ENCODE data around the gene PDZD2.
"Not testable (repeated sequence)": the region's sequence is repeated elsewhere in the genome, so short reads cannot be mapped to it uniquely, and the experiment has no call there.

Gene PDZD2

DNA sequence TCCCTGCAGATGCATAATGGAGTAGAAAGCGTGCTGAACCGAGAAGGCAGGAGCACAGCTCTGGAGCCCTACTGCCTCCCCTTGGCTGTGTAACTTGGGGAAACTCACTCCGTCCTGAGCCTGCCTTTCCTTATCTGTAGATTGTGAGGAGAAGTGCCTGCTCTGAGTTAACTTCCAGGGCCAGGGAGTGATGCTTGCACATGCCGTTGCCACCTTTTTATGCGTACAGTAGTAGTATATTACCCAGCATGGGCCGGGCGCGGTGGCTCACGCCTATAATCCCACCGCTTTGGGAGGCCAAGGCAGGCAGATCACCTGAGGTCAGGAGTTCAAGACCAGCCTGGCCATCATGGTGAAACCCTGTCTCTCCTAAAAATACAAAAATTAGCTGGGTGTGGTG lies 87.1 kb downstream of the PDZD2 start:
- no peaks in the 10 kb centered on the region for H3K27me3 Mint-ChIP-seq (ENCODE audit: low read depth)
- no peaks in the 10 kb centered on the region for H3K9me3 Mint-ChIP-seq
- no peak overlapping the region for H3K27ac Mint-ChIP-seq
- no peaks in the 10 kb centered on the region for H3K36me3 Mint-ChIP-seq (ENCODE audit: low read depth)
- H3K4me3 Mint-ChIP-seq: no peak overlapping the region
- no peaks in the 10 kb centered on the region for H3K4me1 Mint-ChIP-seq (ENCODE audit: low read depth)

DNA sequence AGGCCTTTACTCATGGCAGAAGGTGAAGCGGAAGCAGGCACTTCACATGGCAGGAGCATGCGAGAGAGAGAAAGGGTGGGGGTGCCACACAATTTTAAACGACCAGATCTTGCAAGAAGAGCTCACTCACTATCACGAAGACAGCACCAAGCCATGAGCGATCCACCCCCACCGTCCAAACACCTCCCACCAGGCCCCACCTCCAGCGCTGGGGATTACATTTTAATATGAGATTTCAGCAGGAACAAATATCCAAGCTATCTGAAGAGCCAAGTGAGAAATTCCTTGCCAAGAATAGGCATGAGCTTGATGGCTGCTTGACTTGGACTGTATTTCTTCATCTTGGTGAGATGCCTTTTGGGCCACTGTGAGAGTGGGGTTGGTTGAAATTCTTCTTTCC lies 88.0 kb downstream of the PDZD2 start:
- Mint-ChIP-seq H3K4me1 (ENCODE audit: low read depth) (no peaks in the 10 kb centered on the region), H3K27me3 (ENCODE audit: low read depth) (no peaks in the 10 kb centered on the region), H3K36me3 (ENCODE audit: low read depth) (no peaks in the 10 kb centered on the region), H3K9me3 (no peaks in the 10 kb centered on the region), H3K27ac (no peak overlapping the region), H3K4me3 (no peak overlapping the region)

DNA sequence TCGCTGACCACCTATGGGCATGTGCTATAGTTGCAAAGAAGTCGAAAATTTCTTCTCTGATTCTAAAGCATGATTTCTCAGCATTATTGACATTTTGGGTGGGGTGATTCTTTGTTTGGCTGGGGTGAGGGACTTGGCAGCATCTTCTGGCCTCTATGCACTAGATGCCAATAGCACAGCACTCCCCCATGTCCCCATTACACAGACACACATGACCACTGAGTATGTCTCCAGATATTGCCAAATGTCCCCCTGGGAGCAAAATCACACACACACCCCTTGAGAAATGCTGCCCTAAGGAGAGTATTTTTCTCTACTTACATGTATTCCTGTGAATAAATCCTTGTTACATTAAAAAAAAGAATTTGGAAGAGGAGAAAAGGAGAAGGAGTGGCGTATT lies 89.1 kb downstream of the PDZD2 start:
- Mint-ChIP-seq H3K4me1 (ENCODE audit: low read depth) (no peaks in the 10 kb centered on the region), H3K36me3 (ENCODE audit: low read depth) (no peaks in the 10 kb centered on the region), H3K9me3 (no peaks in the 10 kb centered on the region), H3K27me3 (ENCODE audit: low read depth) (no peaks in the 10 kb centered on the region), H3K27ac (no peak overlapping the region), H3K4me3 (no peak overlapping the region)

DNA sequence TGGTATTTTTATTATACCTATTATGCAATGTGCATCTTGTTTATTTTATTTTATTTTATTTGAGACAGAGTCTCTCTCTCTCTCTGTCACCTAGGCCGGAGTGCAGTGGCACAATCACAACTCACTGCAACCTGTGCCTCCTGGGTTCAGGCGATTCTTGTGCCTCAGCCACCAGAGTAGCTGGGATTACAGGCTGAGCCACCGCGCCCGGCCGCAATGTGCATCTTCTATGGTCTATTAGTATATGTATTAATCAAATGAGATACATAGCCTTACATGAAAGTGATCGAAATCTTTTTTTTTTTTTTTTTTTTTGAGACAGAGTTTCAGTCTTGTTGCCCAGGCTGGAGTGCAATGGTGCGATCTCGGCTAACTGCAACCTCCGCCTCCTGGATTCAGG lies 89.9 kb downstream of the PDZD2 start:
- H3K4me1 Mint-ChIP-seq (ENCODE audit: low read depth); H3K4me3 Mint-ChIP-seq; H3K27me3 Mint-ChIP-seq (ENCODE audit: low read depth); H3K36me3 Mint-ChIP-seq (ENCODE audit: low read depth); H3K27ac Mint-ChIP-seq; H3K9me3 Mint-ChIP-seq: not testable (repeated sequence)

DNA sequence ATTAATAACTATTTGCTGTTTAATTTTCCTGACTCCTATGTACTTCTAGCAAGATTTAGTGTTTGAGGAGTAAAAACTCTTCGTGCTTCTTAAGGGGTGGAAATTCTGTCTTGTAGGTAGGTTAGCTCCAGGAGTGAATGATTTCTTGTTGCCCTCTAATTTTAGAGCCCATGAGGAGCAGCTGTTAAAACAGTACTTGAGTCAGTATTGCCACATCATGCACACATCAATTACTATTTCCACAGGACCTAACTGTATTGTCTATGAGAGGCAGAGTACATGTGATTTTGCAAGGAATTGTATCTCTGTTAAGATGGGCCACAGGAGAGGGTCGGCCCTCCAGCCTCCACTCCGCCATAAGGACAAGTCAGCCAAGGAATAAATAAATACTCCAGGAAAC lies 91.2 kb downstream of the PDZD2 start:
- Mint-ChIP-seq H3K27ac (no peak overlapping the region), H3K36me3 (ENCODE audit: low read depth) (no peaks in the 10 kb centered on the region), H3K4me1 (ENCODE audit: low read depth) (no peaks in the 10 kb centered on the region), H3K27me3 (ENCODE audit: low read depth) (no peaks in the 10 kb centered on the region), H3K9me3 (no peaks in the 10 kb centered on the region), H3K4me3 (no peak overlapping the region)

DNA sequence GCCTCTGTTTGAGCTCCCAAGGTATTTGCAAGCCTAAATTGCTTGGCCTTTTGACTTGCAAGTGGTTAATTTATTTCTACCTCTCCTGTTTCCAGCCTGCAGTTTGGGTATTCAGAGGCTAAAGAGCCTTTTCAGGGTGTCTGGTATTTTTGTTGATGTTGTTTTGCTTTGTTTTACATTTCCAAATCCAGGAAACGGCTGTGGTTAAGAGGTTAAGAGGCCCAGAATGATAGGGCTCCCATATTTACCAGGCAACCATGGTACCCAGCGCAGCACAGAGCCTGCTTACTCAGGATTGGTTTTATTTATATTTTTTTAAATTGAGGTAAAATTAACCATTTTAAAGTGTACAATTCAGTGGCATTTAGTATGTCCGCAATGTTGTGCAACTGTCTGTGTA lies 92.1 kb downstream of the PDZD2 start:
- no peaks in the 10 kb centered on the region for H3K4me1 Mint-ChIP-seq (ENCODE audit: low read depth)
- no peaks in the 10 kb centered on the region for H3K36me3 Mint-ChIP-seq (ENCODE audit: low read depth)
- no peaks in the 10 kb centered on the region for H3K27me3 Mint-ChIP-seq (ENCODE audit: low read depth)
- no peak overlapping the region for H3K4me3 Mint-ChIP-seq
- no peaks in the 10 kb centered on the region for H3K9me3 Mint-ChIP-seq
- H3K27ac Mint-ChIP-seq: no peak overlapping the region

DNA sequence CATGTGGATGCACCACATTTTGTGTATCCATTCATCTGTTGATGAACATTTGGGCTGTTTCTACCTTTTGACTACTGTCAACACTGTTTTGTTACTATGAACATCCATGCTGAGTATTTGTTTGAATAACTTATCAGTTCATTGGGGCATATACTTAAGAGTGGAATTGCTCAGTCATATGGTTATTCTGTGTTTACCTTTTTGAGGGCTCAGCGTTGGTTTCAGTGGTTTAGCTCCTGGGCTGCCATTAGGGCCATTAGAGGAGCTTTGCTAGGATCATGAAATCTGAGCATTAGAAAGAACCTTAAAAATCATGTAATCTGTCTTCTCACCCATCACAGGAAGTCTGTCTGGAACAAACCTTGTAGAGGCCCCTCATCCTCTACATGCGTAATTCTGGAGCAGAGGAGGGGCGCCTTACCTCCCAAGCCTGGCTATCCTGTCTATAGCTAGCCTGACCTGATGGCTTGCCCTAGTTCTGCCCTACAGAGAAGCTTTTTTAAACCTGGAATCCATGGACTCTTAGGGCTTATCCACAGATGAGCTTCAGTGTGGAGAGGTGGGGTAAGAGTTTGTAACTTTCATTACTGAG lies 92.9 kb downstream of the PDZD2 start:
- no peaks in the 10 kb centered on the region for H3K36me3 Mint-ChIP-seq (ENCODE audit: low read depth)
- H3K27ac Mint-ChIP-seq: no peak overlapping the region
- no peak overlapping the region for H3K4me3 Mint-ChIP-seq
- no peaks in the 10 kb centered on the region for H3K4me1 Mint-ChIP-seq (ENCODE audit: low read depth)
- no peaks in the 10 kb centered on the region for H3K9me3 Mint-ChIP-seq
- no peaks in the 10 kb centered on the region for H3K27me3 Mint-ChIP-seq (ENCODE audit: low read depth)

DNA sequence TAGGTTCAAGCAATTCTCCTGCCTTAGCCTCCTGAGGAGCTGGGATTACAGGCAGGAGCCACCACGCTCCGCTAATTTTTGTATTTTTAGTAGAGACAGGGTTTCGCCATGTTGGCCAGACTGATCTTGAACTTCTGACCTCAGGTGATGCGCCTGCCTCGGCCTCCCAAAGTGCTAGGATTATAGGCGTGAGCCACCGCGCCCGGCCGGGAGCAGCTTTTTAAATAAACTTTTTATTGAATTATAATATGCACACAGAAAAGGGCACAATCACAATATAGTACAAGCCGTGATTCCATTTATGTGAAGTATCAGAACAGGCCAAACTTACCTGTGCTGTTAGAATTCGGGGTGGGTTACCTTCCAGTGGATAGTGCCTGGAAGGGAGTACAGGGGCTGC lies 93.9 kb downstream of the PDZD2 start:
- not testable (repeated sequence) for H3K9me3 Mint-ChIP-seq; H3K27ac Mint-ChIP-seq; H3K4me3 Mint-ChIP-seq; H3K36me3 Mint-ChIP-seq (ENCODE audit: low read depth); H3K27me3 Mint-ChIP-seq (ENCODE audit: low read depth); H3K4me1 Mint-ChIP-seq (ENCODE audit: low read depth)

DNA sequence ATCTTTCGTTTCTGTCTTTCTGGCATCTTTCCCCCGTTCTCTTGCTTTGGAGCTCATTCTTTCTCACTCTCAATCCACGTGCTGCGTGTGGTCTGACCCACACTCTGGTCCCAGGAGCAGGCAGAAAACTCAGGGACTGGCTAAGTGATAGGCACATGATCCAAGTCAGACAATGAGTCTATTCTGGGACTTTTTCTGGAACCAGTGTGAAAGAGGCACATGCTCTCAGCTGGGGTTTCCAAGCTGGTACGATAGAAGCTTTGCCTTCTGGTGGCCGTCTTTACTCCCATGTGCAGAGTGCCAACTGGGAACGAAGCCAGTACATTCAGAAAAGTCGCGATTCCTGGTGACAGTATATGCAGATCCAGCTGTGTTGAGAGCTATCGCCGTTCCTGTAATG lies 94.4 kb downstream of the PDZD2 start:
- Mint-ChIP-seq H3K27me3 (ENCODE audit: low read depth) (no peaks in the 10 kb centered on the region), H3K27ac (no peak overlapping the region), H3K4me1 (ENCODE audit: low read depth) (no peaks in the 10 kb centered on the region), H3K9me3 (no peaks in the 10 kb centered on the region), H3K36me3 (ENCODE audit: low read depth) (no peaks in the 10 kb centered on the region), H3K4me3 (no peak overlapping the region)

DNA sequence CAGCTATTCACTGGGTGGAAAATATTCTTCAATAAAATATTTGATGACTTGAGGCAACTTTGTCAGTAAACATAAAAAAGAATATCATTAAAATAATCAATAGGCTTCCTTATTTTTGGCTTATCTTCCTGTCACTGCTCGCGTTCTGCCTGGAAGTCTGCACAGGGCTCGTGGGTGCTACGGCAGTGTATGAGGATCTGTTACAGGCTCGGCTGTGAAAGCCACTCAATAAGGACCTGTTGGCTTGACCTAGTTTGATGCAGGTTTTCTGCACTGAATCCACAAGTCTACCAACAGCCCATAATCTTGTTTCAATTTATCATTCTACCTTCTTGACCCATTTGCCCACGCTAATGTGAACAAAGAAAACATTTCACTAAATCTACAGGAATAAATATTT lies 97.2 kb downstream of the PDZD2 start:
- H3K27me3 Mint-ChIP-seq (ENCODE audit: low read depth): no peaks in the 10 kb centered on the region
- H3K4me3 Mint-ChIP-seq: no peak overlapping the region
- H3K4me1 Mint-ChIP-seq (ENCODE audit: low read depth): no peaks in the 10 kb centered on the region
- H3K36me3 Mint-ChIP-seq (ENCODE audit: low read depth): no peaks in the 10 kb centered on the region
- no peaks in the 10 kb centered on the region for H3K9me3 Mint-ChIP-seq
- no peak overlapping the region for H3K27ac Mint-ChIP-seq

DNA sequence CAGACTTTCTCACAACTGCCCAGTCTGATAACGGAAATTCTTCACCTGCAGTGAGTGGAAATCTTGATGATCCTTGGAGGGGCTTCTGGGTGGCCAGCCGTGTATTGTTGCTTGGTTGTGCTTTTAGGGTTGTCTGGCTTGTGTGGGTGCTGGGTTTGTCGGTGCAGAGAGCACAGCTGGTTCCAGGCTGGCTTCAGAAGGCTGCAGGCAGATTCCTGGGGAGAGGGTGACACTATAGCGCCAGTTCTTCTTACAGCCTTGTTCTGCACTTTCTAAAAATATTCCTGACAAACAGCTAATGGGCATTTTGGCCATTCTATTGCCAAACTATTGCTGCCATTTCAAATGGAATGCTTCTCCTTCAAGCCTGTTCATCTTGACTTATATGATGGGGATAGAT lies 99.3 kb downstream of the PDZD2 start:
- H3K4me3 Mint-ChIP-seq: no peak overlapping the region
- no peaks in the 10 kb centered on the region for H3K27me3 Mint-ChIP-seq (ENCODE audit: low read depth)
- H3K9me3 Mint-ChIP-seq: no peaks in the 10 kb centered on the region
- H3K27ac Mint-ChIP-seq: no peak overlapping the region
- H3K4me1 Mint-ChIP-seq (ENCODE audit: low read depth): no peaks in the 10 kb centered on the region
- no peaks in the 10 kb centered on the region for H3K36me3 Mint-ChIP-seq (ENCODE audit: low read depth)

DNA sequence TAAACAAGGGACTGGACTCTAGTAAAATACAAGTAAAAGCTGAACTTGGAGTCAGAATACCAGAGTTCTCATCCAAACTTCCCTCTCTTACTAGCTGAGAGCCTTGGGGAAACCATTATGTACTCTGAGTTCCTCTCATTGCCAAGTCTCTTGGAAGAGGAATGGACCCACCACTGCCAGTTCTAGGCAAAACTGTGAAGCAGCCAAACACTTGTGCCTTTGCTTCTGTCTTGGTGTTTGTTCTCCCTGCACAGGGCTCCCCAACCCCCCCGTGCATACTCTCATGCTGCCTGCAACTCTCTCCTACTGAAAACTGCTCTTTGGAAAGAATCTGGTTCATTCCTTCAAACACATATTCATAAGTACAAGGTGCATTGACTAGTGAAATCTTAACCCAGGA lies 102.6 kb downstream of the PDZD2 start:
- H3K27me3 Mint-ChIP-seq (ENCODE audit: low read depth): no peaks in the 10 kb centered on the region
- H3K9me3 Mint-ChIP-seq: no peaks in the 10 kb centered on the region
- no peak overlapping the region for H3K27ac Mint-ChIP-seq
- no peaks in the 10 kb centered on the region for H3K36me3 Mint-ChIP-seq (ENCODE audit: low read depth)
- no peak overlapping the region for H3K4me3 Mint-ChIP-seq
- no peaks in the 10 kb centered on the region for H3K4me1 Mint-ChIP-seq (ENCODE audit: low read depth)

DNA sequence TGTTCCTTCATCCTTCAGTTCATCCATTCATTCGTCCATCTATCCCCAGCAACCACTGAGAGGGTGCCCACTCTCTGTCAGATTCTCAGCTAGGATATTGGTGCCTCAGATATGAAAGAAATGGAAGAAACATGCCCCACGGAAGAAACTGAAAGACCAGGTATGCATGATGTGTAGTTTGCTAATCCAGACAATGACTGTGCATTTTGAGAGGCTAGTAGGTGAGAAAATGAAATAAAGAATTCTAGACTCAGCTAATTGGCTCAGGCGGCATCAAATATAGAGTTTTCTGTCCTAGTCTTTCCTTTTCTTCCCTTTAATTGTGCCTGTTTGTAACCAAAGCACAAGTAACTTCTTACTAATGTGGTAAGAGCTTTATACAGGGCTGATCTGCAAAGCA lies 104.7 kb downstream of the PDZD2 start:
- Mint-ChIP-seq H3K4me1 (ENCODE audit: low read depth) (no peaks in the 10 kb centered on the region), H3K9me3 (no peaks in the 10 kb centered on the region), H3K27me3 (ENCODE audit: low read depth) (no peaks in the 10 kb centered on the region), H3K27ac (no peak overlapping the region), H3K4me3 (no peak overlapping the region), H3K36me3 (ENCODE audit: low read depth) (no peaks in the 10 kb centered on the region)

DNA sequence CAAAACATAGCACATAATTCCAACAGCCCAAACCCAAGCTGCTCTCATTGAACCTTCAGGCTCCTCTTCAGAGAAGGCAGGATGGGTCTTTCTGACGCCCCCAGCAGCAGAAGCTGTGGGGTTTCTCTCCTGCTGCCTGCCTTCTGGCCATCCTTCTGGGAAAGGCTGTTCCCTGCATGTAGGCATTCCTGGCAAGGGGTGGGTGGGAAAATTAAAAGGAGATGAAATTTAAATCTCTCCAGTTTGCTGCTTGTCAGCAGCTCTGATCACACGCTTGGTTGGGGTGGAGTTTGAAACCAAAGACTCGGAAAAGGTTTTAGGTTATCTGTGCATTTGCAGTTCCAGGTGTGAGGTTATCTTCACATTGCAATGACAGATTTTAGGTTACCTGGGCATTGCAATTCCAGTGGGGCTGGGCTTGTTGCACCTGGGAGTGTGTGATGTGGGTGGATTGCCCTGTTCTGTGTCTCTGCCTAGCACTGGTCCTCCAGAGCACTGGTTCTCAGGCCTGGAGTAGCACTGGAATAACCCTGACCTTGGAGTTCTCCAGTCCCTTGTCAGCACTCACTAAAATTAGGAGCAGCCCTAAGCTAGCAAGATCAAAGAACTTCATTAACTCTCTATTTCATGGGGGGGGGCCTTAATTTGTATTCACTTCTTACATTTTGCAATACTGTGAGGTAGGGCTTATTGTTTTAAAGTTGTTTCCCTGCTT lies 109.7 kb downstream of the PDZD2 start:
- Mint-ChIP-seq H3K36me3 (ENCODE audit: low read depth) (no peaks in the 10 kb centered on the region), H3K4me3 (no peak overlapping the region), H3K27me3 (ENCODE audit: low read depth) (no peaks in the 10 kb centered on the region), H3K27ac (no peak overlapping the region), H3K9me3 (no peaks in the 10 kb centered on the region), H3K4me1 (ENCODE audit: low read depth) (no peaks in the 10 kb centered on the region)

DNA sequence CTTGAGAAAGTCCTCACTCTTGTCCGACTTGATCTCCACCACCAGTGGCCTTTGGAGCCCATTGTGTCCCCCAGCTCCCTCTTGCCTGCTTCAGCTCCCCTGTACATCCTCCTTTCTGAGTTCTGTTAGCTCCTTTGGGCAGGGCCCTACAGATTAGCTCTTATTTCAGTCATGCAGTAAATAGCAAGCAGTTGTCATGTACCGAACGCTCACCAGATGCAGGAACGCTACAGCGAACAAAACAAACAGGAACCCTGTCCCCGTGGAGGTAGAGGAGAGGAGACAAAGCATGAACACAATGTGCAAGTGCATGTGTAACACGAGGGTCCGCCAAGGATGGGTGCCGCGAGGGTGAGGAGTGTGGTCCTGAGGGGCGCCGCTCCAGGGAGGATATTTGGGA lies 111.3 kb downstream of the PDZD2 start:
- no peaks in the 10 kb centered on the region for H3K27me3 Mint-ChIP-seq (ENCODE audit: low read depth)
- H3K9me3 Mint-ChIP-seq: no peaks in the 10 kb centered on the region
- no peaks in the 10 kb centered on the region for H3K36me3 Mint-ChIP-seq (ENCODE audit: low read depth)
- H3K4me3 Mint-ChIP-seq: no peak overlapping the region
- H3K4me1 Mint-ChIP-seq (ENCODE audit: low read depth): no peaks in the 10 kb centered on the region
- no peak overlapping the region for H3K27ac Mint-ChIP-seq

DNA sequence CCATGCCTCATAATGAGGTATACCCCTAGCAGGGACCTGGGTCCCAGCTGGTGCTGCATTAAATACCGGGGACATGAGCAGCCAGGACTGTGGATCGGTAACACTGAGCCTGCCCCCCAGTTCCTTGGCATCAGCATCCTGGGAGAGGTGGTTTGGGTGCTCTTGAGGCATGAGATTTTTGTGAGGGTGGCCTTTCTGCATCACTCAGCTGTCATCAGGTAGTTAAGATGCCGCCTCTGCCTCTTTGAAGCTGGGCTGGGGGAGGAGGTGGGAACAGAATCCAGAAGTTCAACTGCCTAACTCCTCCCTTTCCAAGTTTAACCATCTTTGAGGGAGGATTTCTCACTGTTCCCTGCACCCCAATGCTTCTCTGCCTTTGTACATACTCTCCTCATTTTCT lies 112.7 kb downstream of the PDZD2 start:
- Mint-ChIP-seq H3K27ac (no peak overlapping the region), H3K4me3 (no peak overlapping the region)

More for the DNA sequence above, 112.7 kb downstream of the PDZD2 start:
- H3K4me1 Mint-ChIP-seq (ENCODE audit: low read depth): no peaks in the 10 kb centered on the region
- H3K9me3 Mint-ChIP-seq: no peaks in the 10 kb centered on the region
- H3K27me3 Mint-ChIP-seq (ENCODE audit: low read depth): no peaks in the 10 kb centered on the region
- no peaks in the 10 kb centered on the region for H3K36me3 Mint-ChIP-seq (ENCODE audit: low read depth)
